HCT116 (cell line): ENCODE measurements around the gene SLC35F3. TPM values are rescaled to one million over a fixed set of nuclear protein-coding genes. Genes with fewer than 3 reads are reported as not detected.
A peak's percentile ranks its signal among the peaks of the same experiment; 100 is the strongest.

ENCODE experiments used
- ATAC-seq: fragments of 200-7000 bp; cut with Tn5 transposase; 2 replicates; pipeline ENCODE4 v1.9.1; 2020; ENCODE audit warnings: mild to moderate bottlenecking, moderate library complexity
- BruUV-seq: library from RNA; stranded (reverse); fragments of 400-500 nt; replicated peaks from 2 replicates; lab custom pipeline; 2021; lab: Mats Ljungman, UMichigan
- CTCF ChIA-PET: fragments of 300-600 bp; sonication (Branson Sonifier 250); formaldehyde crosslinking; loops from one replicate; lab custom pipeline; 2021; ENCODE audit warnings: antibody characterized with exemption; lab: Charles Lee
- POLR2A ChIA-PET: fragments of 300-600, 350-600 bp; sonication (Branson Sonifier 250); formaldehyde crosslinking; loops from one replicate; lab custom pipeline; 2021; ENCODE audit warnings: antibody characterized with exemption; lab: Charles Lee
- RAD21 ChIA-PET, 2 experiments: fragments of 300-600 bp; sonication (Branson Sonifier 250); formaldehyde crosslinking; loops; one replicate each; lab custom pipeline; 2023; ENCODE audit warnings: low total read pairs in 2 of 2; ENCODE audit not compliant: uncharacterized antibody in 2 of 2, unreplicated experiment in 2 of 2, low non-redundant PET in 1 of 2; lab: Charles Lee
- DNase-seq: peaks from one replicate; pipeline ENCODE4 v3.0.0-alpha.2; 2010; ENCODE audit warnings: low read depth, low spot score
- H2AFZ ChIP-seq: fragments of 200-600 bp; shearing (Covaris generic), sonication (generic); 2 replicates; pipeline ENCODE4 v1.6.1; 2017; ENCODE audit warnings: low read depth, mixed run types, mixed read lengths, antibody characterized with exemption, low read length; ENCODE audit not compliant: poor library complexity, severe bottlenecking
- H3K27ac ChIP-seq: 2 replicates; pipeline ENCODE4 v1.5.1; 2012; ENCODE audit warnings: low read depth, low read length
- H3K27me3 ChIP-seq: fragments of 200-600 bp; sonication (generic); 2 replicates; pipeline ENCODE4 v1.6.1; 2016; ENCODE audit warnings: mixed run types, low read length, mixed read lengths; ENCODE audit not compliant: insufficient read depth
- H3K36me3 ChIP-seq, 2 experiments: fragments of 200-500 bp in 1 of 2; fragments of 200-600 bp in 1 of 2; sonication (Bioruptor generic) in 1 of 2; sonication (generic) in 1 of 2; 2 replicates each; pipeline versions ENCODE4 v1.5.1 to v1.6.1; 2014 to 2016; ENCODE audit warnings: low read length in 2 of 2, inconsistent platforms in 1 of 2, mixed read lengths in 1 of 2, mixed run types in 1 of 2; ENCODE audit not compliant: insufficient read depth in 2 of 2, control insufficient read depth in 1 of 2
- H3K4me1 ChIP-seq, 2 experiments: fragments of 200-600 bp in 1 of 2; sonication (generic) in 1 of 2; 2 replicates each; pipeline versions ENCODE4 v1.5.1 to v1.6.1; 2012 to 2017; ENCODE audit warnings: low read length in 2 of 2, inconsistent platforms in 1 of 2, mild to moderate bottlenecking in 1 of 2, mixed read lengths in 1 of 2, mixed run types in 1 of 2, moderate library complexity in 1 of 2; ENCODE audit not compliant: insufficient read depth in 2 of 2, control insufficient read depth in 1 of 2
- H3K4me2 ChIP-seq: fragments of 200-600 bp; sonication (generic); 2 replicates; pipeline ENCODE4 v1.6.1; 2017; ENCODE audit warnings: mixed run types, low read length, mixed read lengths
- H3K4me3 ChIP-seq, 2 experiments: fragments of 200-600 bp in 1 of 2; sonication (generic) in 1 of 2; replicated peaks in 1 of 2; 2 replicates each; pipeline ENCODE4 v1.5.1; 2011 to 2016; ENCODE audit warnings: low read length in 2 of 2, control low read depth in 1 of 2, low read depth in 1 of 2, mild to moderate bottlenecking in 1 of 2, mixed read lengths in 1 of 2, mixed run types in 1 of 2
- H3K79me2 ChIP-seq: fragments of 200-600 bp; sonication (generic); 2 replicates; pipeline ENCODE4 v1.6.1; 2017; ENCODE audit warnings: mild to moderate bottlenecking, mixed run types, low read length, moderate library complexity, mixed read lengths; ENCODE audit not compliant: insufficient read depth
- H3K9ac ChIP-seq: fragments of 200-600 bp; sonication (generic); 2 replicates; pipeline ENCODE4 v1.6.1; 2016; ENCODE audit warnings: low read length, mixed read lengths
- H3K9me2 ChIP-seq: fragments of 200-600 bp; sonication (generic), shearing (Covaris generic); 2 replicates; pipeline ENCODE4 v1.6.1; 2017; ENCODE audit warnings: mixed run types, mild to moderate bottlenecking, moderate library complexity; ENCODE audit not compliant: insufficient read depth
- H3K9me3 ChIP-seq, 2 experiments: fragments of 200-500 bp in 1 of 2; fragments of 200-600 bp in 1 of 2; sonication (Bioruptor generic) in 1 of 2; sonication (generic) in 1 of 2; 2 replicates each; pipeline ENCODE4 v1.6.1; 2014 to 2017; ENCODE audit warnings: low read length in 2 of 2, mixed read lengths in 2 of 2, inconsistent platforms in 1 of 2, low read depth in 1 of 2, mild to moderate bottlenecking in 1 of 2, mixed run types in 1 of 2, moderate library complexity in 1 of 2; ENCODE audit not compliant: control insufficient read depth in 1 of 2, insufficient read depth in 1 of 2
- H4K20me1 ChIP-seq: fragments of 200-600 bp; sonication (generic), shearing (Covaris generic); 2 replicates; pipeline ENCODE4 v1.6.1; 2017; ENCODE audit warnings: mixed run types, mild to moderate bottlenecking, moderate library complexity; ENCODE audit not compliant: insufficient read depth
- ATF3 ChIP-seq: IDR thresholded peaks from 2 replicates; pipeline ENCODE4 v1.6.1; 2012
- CBX3 ChIP-seq: IDR thresholded peaks from 2 replicates; pipeline ENCODE4 v1.6.1; 2012; ENCODE audit warnings: low read depth
- CEBPB ChIP-seq: IDR thresholded peaks from 2 replicates; pipeline ENCODE4 v1.6.1; 2012; ENCODE audit warnings: low read depth
- ELF1 ChIP-seq: IDR thresholded peaks from 2 replicates; pipeline ENCODE4 v1.6.1; 2012; ENCODE audit warnings: low read depth, borderline replicate concordance
- EZH2 ChIP-seq: fragments of 200-600 bp; sonication (generic); IDR thresholded peaks from 2 replicates; pipeline ENCODE4 v1.6.1; 2017; ENCODE audit warnings: antibody characterized with exemption, mixed run types
- EZH2phosphoT487 ChIP-seq: fragments of 200-600 bp; IDR thresholded peaks from 2 replicates; pipeline ENCODE4 v1.6.1; 2018; ENCODE audit warnings: antibody characterized with exemption, borderline replicate concordance
- FOSL1 ChIP-seq: IDR thresholded peaks from 2 replicates; pipeline ENCODE4 v1.6.1; 2012; ENCODE audit warnings: low read depth
- POLR2A ChIP-seq: IDR thresholded peaks from 2 replicates; pipeline ENCODE4 v1.7.0; 2011; ENCODE audit warnings: borderline replicate concordance; ENCODE audit not compliant: insufficient read depth, insufficient read length; ENCODE audit errors: extremely low read depth
- POLR2AphosphoS5 ChIP-seq: IDR thresholded peaks from 2 replicates; pipeline ENCODE4 v1.6.1; 2011; ENCODE audit warnings: mild to moderate bottlenecking, low read depth, low read length, moderate library complexity
- RAD21 ChIP-seq: IDR thresholded peaks from 2 replicates; pipeline ENCODE4 v1.6.1; 2012; ENCODE audit warnings: low read depth, mild to moderate bottlenecking
- SIN3A ChIP-seq: IDR thresholded peaks from 2 replicates; pipeline ENCODE4 v1.6.1; 2012; ENCODE audit warnings: low read depth
- SP1 ChIP-seq: IDR thresholded peaks from 2 replicates; pipeline ENCODE4 v1.6.1; 2012; ENCODE audit warnings: low read depth
- SRF ChIP-seq: IDR thresholded peaks from 2 replicates; pipeline ENCODE4 v1.6.1; 2012; ENCODE audit warnings: low read depth
- TCF7L2 ChIP-seq: IDR thresholded peaks from 2 replicates; pipeline ENCODE4 v1.7.0; 2011; ENCODE audit warnings: borderline replicate concordance, inconsistent platforms; ENCODE audit not compliant: insufficient read depth, insufficient read length; ENCODE audit errors: extremely low read depth
- ZFX ChIP-seq: fragments of 450-650 bp; IDR thresholded peaks from 2 replicates; pipeline ENCODE4 v1.6.1; 2017
- ZNF274 ChIP-seq: fragments of 200-500 bp; sonication (Bioruptor generic); IDR thresholded peaks from 2 replicates; pipeline ENCODE4 v1.6.1; 2014; ENCODE audit warnings: mild to moderate bottlenecking, low read depth, low read length, inconsistent platforms
- intact Hi-C: fragments of 100-400 bp; cut with micrococcal nuclease; formaldehyde crosslinking; loops from 2 replicates; pipeline ENCODE4 v1.10.0; 2022
- total RNA-seq: library from RNA; stranded (reverse); gene quantifications from one replicate; pipeline ENCODE4 v1.2.1, GENCODE V29; 2021; ENCODE audit not compliant: unreplicated experiment
- TF ChIP-seq, protein P1 (sequence below): IDR thresholded peaks from 2 replicates; pipeline ENCODE4 v1.6.1; 2012
- TF ChIP-seq, protein P2 (sequence below), 3 experiments: fragments of 200-600 bp in 1 of 3; sonication (generic) in 1 of 3; IDR thresholded peaks in 2 of 3; conservative IDR thresholded peaks in 1 of 3; 2 replicates each; pipeline ENCODE4 v1.5.1; 2012 to 2017; ENCODE audit warnings: low read depth in 2 of 3, low read length in 2 of 3, antibody characterized with exemption in 1 of 3, borderline replicate concordance in 1 of 3, control low read depth in 1 of 3, mild to moderate bottlenecking in 1 of 3, mixed read lengths in 1 of 3, mixed run types in 1 of 3, moderate library complexity in 1 of 3; ENCODE audit not compliant: insufficient read depth in 1 of 3
- TF ChIP-seq, protein P3 (sequence below): IDR thresholded peaks from 2 replicates; pipeline ENCODE4 v1.6.1; 2012; ENCODE audit warnings: low read depth
- TF ChIP-seq, protein P4 (sequence below): IDR thresholded peaks from 2 replicates; pipeline ENCODE4 v1.6.1; 2011; ENCODE audit warnings: mild to moderate bottlenecking, low read length, moderate library complexity; ENCODE audit not compliant: insufficient replicate concordance; ENCODE audit errors: extremely low read depth

The SLC35F3 gene
- total RNA-seq, 1 experiment from 2014 or later: 6.4 TPM

GRCh38 chr1:233916706-233917105, 12.2 kb downstream of the SLC35F3 start:
- Histone ChIP-seq H3K9me2 (no peaks in the 10 kb centered on the region), H3K36me3 (peaks cover 0 to 35% of the 10 kb centered on the region in 2 experiments; a peak in 1 of 4 replicates), H3K27me3 (no peaks in the 10 kb centered on the region), H3K9ac (no peak overlapping the region), H3K4me2 (peak overlapping the region; percentile 36), H2AFZ (no peak overlapping the region), H3K79me2 (peaks cover 78% of the 10 kb centered on the region), H3K9me3 (0 out of 4 replicates have a peak, but pooled peaks cover 0 to 6% of the 10 kb centered on the region in 2 experiments), H3K4me3 (no peak overlapping the region), H3K27ac (no peak overlapping the region), H3K4me1 (peaks cover 6 to 54% of the 10 kb centered on the region in 2 experiments; a peak in 3 of 4 replicates), H4K20me1 (no peaks in the 10 kb centered on the region)
- RAD21 ChIA-PET: no interaction called here
- POLR2A ChIA-PET: interaction anchor here (0.8 kb wide), 1 partner anchor 7 kb away, joined by 3 read pairs; no protein-coding TSS in a partner anchor
- DNase-seq: no peak
- peak; percentile 42; the same call in 1 of the 2 replicates for ATAC-seq
- no TSS peak for BruUV-seq
- intact Hi-C loops: no loop called here
- CTCF ChIA-PET: no interaction called here
- TF ChIP-seq CBX3 (peak; percentile 39; the same call in 1 of the 2 replicates), SRF (no peak), ATF3 (no peak), EZH2phosphoT487 (no peak), ZFX (no peak), RAD21 (peak; percentile 36; the same call in 1 of the 2 replicates), TCF7L2 (no peak), FOSL1 (peak; percentile 80), ELF1 (no peak), POLR2AphosphoS5 (no peak), SIN3A (no peak), EZH2 (no peak), CEBPB (peak; percentile 34; the same call in 1 of the 2 replicates), POLR2A (no peak), ZNF274 (no peak), SP1 (peak; percentile 41; the same call in 1 of the 2 replicates)
- TF ChIP-seq, protein P1, sequence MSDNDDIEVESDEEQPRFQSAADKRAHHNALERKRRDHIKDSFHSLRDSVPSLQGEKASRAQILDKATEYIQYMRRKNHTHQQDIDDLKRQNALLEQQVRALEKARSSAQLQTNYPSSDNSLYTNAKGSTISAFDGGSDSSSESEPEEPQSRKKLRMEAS: peak; percentile 78
- TF ChIP-seq, protein P2, sequence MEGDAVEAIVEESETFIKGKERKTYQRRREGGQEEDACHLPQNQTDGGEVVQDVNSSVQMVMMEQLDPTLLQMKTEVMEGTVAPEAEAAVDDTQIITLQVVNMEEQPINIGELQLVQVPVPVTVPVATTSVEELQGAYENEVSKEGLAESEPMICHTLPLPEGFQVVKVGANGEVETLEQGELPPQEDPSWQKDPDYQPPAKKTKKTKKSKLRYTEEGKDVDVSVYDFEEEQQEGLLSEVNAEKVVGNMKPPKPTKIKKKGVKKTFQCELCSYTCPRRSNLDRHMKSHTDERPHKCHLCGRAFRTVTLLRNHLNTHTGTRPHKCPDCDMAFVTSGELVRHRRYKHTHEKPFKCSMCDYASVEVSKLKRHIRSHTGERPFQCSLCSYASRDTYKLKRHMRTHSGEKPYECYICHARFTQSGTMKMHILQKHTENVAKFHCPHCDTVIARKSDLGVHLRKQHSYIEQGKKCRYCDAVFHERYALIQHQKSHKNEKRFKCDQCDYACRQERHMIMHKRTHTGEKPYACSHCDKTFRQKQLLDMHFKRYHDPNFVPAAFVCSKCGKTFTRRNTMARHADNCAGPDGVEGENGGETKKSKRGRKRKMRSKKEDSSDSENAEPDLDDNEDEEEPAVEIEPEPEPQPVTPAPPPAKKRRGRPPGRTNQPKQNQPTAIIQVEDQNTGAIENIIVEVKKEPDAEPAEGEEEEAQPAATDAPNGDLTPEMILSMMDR (IDR thresholded peaks at IDR 0.05 in 2 of 3, conservative IDR thresholded peaks at IDR 0.05 in 1 of 3; ENCODE audit: borderline replicate concordance in 1 of 3, insufficient read depth in 1 of 3, low read depth in 2 of 3, low read length in 2 of 3): peak in 2 of 3 experiments; percentile 6 to 7; a peak in 1 of 6 replicates
- TF ChIP-seq, protein P3, sequence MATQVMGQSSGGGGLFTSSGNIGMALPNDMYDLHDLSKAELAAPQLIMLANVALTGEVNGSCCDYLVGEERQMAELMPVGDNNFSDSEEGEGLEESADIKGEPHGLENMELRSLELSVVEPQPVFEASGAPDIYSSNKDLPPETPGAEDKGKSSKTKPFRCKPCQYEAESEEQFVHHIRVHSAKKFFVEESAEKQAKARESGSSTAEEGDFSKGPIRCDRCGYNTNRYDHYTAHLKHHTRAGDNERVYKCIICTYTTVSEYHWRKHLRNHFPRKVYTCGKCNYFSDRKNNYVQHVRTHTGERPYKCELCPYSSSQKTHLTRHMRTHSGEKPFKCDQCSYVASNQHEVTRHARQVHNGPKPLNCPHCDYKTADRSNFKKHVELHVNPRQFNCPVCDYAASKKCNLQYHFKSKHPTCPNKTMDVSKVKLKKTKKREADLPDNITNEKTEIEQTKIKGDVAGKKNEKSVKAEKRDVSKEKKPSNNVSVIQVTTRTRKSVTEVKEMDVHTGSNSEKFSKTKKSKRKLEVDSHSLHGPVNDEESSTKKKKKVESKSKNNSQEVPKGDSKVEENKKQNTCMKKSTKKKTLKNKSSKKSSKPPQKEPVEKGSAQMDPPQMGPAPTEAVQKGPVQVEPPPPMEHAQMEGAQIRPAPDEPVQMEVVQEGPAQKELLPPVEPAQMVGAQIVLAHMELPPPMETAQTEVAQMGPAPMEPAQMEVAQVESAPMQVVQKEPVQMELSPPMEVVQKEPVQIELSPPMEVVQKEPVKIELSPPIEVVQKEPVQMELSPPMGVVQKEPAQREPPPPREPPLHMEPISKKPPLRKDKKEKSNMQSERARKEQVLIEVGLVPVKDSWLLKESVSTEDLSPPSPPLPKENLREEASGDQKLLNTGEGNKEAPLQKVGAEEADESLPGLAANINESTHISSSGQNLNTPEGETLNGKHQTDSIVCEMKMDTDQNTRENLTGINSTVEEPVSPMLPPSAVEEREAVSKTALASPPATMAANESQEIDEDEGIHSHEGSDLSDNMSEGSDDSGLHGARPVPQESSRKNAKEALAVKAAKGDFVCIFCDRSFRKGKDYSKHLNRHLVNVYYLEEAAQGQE: no peak
- TF ChIP-seq, protein P4, sequence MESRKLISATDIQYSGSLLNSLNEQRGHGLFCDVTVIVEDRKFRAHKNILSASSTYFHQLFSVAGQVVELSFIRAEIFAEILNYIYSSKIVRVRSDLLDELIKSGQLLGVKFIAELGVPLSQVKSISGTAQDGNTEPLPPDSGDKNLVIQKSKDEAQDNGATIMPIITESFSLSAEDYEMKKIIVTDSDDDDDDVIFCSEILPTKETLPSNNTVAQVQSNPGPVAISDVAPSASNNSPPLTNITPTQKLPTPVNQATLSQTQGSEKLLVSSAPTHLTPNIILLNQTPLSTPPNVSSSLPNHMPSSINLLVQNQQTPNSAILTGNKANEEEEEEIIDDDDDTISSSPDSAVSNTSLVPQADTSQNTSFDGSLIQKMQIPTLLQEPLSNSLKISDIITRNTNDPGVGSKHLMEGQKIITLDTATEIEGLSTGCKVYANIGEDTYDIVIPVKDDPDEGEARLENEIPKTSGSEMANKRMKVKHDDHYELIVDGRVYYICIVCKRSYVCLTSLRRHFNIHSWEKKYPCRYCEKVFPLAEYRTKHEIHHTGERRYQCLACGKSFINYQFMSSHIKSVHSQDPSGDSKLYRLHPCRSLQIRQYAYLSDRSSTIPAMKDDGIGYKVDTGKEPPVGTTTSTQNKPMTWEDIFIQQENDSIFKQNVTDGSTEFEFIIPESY: no peak
